Activated CD4-positive, alpha-beta T cell treated with anti-CD3 and anti-CD28 coated beads for 48 hours (primary cell): Measurements from ENCODE around the gene SLC22A23.

Experiments
- DNase-seq: peaks from one replicate; pipeline ENCODE4 v3.0.0-alpha.2; 2020

Gene SLC22A23

GRCh38 chr6:3280866-3281465 lies 175.9 kb downstream of the SLC22A23 start:
- DNase-seq: no peak

GRCh38 chr6:3280091-3280490 lies 176.8 kb downstream of the SLC22A23 start:
- DNase-seq: no peak

- no peak for DNase-seq
Observed at GRCh38 chr6:3278691-3279090, 178.2 kb downstream of the SLC22A23 start.

DNA sequence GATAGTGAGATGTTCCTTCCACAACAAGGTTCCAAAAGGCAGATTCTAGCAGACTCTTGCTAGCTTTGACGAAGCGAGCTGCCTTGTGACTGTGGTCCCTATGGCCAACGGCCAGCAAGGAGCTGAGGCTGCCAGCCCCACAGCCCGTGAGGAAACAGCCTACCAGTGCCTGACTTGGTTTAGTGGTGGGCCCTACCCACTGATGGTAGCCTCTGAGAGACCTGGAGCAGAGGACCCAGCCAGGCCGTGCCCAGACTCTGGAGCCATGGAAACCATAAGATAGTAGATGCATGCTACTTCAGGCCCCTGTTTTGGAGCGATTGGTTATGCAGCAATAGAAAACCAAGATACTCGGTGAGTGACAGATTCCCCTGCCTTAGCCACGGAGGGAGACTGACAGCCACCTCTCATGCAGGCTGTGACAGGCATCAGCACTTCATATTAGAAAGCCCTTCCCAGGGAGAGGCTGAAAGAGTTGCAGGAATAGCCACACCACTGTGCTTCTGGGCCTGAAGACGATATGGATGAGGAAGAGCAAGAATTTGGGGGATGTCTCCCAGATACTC lies 178.9 kb downstream of the SLC22A23 start:
- DNase-seq: no peak

GRCh38 chr6:3277251-3277650 lies 179.6 kb downstream of the SLC22A23 start:
- no peak for DNase-seq

DNA sequence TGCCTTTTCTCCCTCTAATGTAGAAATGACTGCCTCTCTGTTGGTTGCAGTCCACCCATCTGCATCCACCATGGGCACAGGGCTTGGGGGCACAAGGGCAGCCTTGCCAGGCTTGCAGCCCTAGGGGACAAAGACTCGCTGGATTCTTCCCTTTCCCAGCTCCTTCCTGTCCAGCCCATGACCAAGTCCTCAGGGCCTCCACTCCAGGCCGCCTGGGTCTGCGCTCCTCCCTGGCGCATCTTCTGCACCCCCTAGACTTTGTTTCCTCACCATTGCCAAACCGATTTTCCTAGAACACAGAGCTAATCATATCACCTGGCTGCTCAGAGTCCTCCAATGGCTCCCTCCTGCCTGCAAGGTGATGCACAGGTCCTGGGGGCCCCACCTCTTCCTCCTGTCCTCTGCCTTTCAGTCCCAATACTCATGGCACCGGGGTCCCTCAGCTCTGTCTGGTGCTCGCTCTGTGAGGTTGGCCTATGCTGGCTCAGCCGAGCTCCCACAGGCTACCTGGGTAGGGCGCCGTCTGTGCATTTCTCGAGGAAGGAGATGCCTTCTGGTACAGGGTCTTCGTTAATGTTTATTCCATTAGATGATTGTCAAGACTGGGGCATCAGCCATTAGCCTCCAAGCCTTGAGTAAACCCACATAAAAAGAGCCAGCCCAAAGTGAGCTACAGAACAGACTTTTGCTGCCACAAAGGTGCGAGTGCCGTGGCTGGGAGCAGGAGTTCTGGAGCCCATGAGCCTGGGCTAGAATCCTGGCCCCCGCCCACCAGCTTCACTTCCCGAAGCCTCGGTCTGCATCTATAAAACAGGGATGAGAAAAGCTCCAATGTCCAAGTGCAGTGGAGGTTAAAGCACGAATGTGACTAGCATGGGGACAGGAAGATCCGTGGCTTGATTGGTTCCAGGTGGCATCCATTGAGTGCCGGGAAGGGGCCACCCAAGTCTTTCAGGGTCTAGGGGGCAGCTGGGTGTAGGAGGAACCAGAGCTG lies 180.4 kb downstream of the SLC22A23 start:
- DNase-seq: no peak

DNA sequence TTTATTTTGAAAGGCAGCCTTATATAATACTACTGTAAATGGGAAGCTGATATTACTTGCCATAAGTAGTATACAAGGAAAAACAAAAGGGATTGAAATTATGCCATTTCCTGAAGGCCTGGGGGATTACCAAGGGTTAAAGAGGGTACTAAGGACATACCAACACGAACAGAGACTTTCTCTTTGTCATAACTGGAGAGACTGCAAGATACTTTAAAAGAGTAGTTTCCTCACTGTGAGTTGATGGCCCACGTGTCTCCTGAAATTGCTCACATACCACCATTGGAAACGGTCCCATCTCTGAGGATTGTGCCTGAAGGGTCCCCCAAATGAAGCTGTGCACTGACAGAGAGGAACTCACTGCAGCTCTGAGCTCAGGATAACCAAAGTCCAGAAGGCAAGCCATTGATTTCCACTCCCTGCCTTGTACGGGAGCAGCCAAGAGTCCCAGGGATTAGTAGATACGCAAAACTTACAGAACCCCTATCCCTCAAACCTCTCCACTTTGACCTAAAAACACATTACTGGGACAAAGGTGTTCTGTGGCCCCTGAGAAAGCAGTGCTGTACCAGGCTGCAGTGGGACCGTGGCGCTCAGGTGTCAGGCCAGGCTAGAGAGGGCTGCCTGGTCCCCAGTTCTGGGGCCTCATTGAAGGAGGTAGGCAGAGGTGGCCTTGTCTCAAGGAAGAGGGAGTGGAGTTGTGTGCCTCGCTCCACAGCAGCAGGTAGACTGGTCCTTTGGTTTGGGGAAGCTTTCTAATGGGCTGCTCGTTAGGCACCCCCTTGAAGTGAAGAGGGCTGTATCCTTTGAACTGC lies 182.9 kb downstream of the SLC22A23 start:
- no peak for DNase-seq

- no peak for DNase-seq
Observed at GRCh38 chr6:3272911-3273547, 183.8 kb downstream of the SLC22A23 start.

DNA sequence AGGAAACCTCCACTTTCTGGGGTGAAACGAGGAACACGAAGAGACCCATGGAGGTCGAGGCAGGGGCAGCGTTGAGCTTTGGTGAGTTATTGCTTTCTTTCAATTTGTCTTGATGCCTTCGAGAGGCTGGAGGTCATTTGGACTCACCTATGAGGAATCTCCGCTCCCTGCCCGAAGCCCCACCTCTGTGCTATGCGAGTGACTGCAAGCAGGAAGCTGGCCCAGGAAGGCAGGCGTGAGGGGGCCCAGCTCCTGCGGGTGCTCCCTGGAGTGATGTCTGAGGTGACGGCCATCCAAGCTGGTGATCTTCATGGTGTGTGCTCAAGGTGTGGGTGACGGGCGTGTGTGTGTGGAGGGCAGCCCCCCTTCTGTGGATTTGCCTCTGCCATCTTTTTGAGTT lies 185.1 kb downstream of the SLC22A23 start:
- DNase-seq: no peak

- no peak for DNase-seq
Observed at GRCh38 chr6:3270258-3270657, 186.6 kb downstream of the SLC22A23 start.

DNA sequence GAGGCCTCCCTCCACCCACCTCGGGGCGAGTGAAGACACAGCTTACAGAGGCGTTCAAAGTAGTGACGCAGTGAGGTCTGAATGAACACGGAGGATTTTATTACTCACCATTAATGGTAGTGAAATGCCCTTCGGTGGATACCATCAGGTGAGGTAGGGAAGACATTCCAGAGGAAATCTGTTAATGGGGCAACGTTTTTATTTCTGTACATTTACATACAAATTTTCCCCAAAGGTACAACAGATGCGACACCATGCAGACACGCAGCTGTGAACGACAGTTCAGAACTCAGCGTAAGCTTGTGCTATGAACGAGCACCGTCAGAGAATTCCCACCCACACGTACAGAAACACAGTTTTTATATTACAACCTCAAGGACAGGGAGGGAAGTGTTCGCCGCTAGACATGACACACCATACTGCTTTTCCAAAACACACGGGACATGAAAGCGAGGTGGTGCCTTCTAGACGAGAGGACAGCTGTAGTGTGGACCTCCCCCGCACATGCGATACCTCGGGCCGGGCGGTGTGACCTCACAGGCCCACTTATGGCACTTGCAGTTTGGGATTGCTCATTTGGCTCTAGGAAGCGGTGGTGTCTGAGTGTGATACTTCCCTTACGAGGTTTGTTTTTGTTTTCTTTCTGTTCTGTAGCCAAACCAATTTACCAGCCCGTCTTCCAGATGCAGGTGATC lies 187.4 kb downstream of the SLC22A23 start:
- DNase-seq: peak; percentile 39

GRCh38 chr6:3268680-3269079 lies 188.2 kb downstream of the SLC22A23 start:
- DNase-seq: no peak

- DNase-seq: no peak
Observed at GRCh38 chr6:3267162-3267561, 189.7 kb downstream of the SLC22A23 start.

GRCh38 chr6:3266170-3266569 lies 190.7 kb downstream of the SLC22A23 start:
- no peak for DNase-seq

DNA sequence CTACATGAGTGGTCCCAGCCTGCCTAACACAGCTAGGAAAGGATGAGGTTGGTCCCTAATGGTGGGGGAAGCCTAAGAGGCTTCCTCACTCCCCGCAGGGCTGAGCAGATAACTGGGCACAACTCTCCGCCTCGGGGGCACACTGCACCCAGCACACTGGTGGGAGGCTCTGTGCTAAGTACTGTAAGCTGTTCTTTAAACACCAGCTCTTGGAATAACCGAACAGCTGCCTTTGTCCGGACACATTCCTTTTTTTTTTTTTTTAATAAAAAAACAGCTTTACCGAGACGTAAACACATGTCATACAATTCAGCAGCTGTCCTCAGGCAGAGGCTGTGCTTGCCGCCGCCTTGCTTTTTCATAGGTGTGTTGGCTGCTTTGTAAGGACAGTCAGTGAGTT lies 191.2 kb downstream of the SLC22A23 start:
- DNase-seq: no peak

DNA sequence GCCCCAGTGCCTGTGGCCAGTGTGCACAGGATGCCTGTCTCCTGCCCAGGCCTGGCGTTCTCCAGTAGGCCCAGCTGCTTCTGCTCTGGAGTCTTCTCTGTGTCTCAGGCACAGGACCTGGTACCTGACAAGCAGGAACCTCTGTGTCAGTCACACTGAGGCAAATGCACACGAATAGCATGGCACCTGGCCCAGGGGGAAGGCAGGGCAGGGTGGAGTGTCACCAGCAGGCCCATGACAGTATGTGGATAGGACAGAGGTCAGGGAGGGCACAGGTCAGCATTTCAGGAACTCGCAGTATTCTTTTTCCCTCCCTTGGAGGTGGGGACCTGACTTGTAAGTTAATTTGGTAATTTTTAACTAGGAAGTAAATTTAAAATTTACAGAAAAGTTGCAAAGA lies 192.5 kb downstream of the SLC22A23 start:
- no peak for DNase-seq

DNA sequence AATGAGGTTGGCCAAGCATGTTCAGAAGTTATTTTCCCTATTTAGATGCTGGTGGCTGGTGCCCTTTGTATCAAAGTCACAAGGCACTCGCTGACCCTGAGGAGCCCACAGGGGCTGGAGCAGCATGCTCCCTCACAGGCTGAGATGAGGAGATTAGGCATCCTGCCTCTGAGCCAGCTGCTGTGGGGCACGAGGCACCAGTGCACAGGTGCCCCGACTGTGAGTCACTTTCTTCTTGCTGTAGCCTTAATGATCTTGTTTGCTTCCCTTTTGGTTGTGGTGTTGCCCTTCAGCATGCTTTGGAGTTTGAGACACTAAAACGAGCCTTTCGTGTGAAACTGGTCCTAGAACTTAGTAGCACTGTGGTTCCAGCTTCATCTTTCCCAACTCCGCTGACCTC lies 193.8 kb downstream of the SLC22A23 start:
- no peak for DNase-seq

- no peak for DNase-seq
Observed at GRCh38 chr6:3261921-3262320, 194.9 kb downstream of the SLC22A23 start.

DNA sequence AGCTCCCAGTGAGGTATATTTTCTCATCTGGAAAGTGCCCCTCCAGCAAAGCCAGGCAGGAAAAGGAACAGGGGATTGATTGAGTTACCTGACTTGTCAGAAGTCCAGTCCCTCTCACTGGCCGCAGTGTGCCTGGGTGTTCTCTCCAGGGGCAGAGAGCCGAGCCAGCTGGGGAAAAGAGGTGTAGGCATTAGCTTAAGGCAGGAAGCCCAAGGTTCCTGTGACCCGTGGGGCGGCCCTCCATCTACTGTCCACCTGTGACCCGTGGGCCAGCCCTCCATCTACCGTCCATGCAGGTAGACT lies 195.4 kb downstream of the SLC22A23 start:
- DNase-seq: no peak

- DNase-seq: no peak
Observed at GRCh38 chr6:3260772-3261517, 195.9 kb downstream of the SLC22A23 start.

GRCh38 chr6:3260296-3260695 lies 196.6 kb downstream of the SLC22A23 start:
- DNase-seq: no peak
